Body of pancreas (tissue), 4 donors: ENCODE results near the gene MDN1. TPM values are rescaled to one million over a fixed set of nuclear protein-coding genes. Genes with fewer than 3 reads are reported as not detected.

Experiments
- ATAC-seq: fragments of 150-250 bp; one replicate; pipeline ENCODE4 v1.9.1; 2016
- DNase-seq, 4 donors: peaks; one replicate each; pipeline ENCODE4 v3.0.0-alpha.2; 2019
- H3K27ac ChIP-seq, 4 donors: fragments of 200-600 bp; sonication (generic); 1 replicate in 3 of 4; 2 replicates in 1 of 4; pipeline versions ENCODE4 v1.5.1 to v1.6.1; 2016 to 2019; ENCODE audit warnings: mild to moderate bottlenecking in 1 of 4, mixed read lengths in 1 of 4, moderate library complexity in 1 of 4
- H3K27me3 ChIP-seq, 2 donors: fragments of 200-600 bp; sonication (generic); one replicate each; pipeline ENCODE4 v1.6.0; 2016; ENCODE audit warnings: mild to moderate bottlenecking in 1 of 2
- H3K36me3 ChIP-seq, 2 donors: fragments of 200-600 bp; sonication (generic); replicated peaks in 1 of 2; 2 replicates each; pipeline ENCODE4 v1.5.1; 2016; ENCODE audit warnings: low read depth in 2 of 2; ENCODE audit not compliant: insufficient read depth in 1 of 2
- H3K4me1 ChIP-seq: fragments of 200-600 bp; sonication (generic); one replicate; pipeline ENCODE4 v1.6.0; 2016
- H3K4me3 ChIP-seq, 2 donors: fragments of 200-600 bp; sonication (generic); 1 replicate in 1 of 2; 2 replicates in 1 of 2; pipeline ENCODE4 v1.5.1; 2016 to 2019
- H3K9me3 ChIP-seq, 3 donors: fragments of 200-600 bp; sonication (generic); 1 replicate in 2 of 3; 2 replicates in 1 of 3; pipeline ENCODE4 v1.5.1; 2016
- POLR2A ChIP-seq, 3 donors: fragments of 450-650 bp; IDR thresholded peaks; one replicate each; pipeline ENCODE4 v1.6.1; 2016; ENCODE audit warnings: antibody characterized with exemption in 3 of 3, mild to moderate bottlenecking in 2 of 3
- WGBS, 2 donors: methylation state at CpG; one replicate each; pipeline ENCODE4 v1.1.5; 2017; 5-methylcytosine and 5-hydroxymethylcytosine counted together
- intact Hi-C: fragments of 100-400 bp; cut with DNase I; formaldehyde crosslinking; loops from one replicate; pipeline ENCODE4 v1.15.1; 2023
- total RNA-seq, 2 donors: library from RNA; depleted of rRNA; stranded (reverse); fragments of >200 nt; gene quantifications; one replicate each; pipeline ENCODE4 v1.1.0, GENCODE V29; 2016
- TF ChIP-seq, protein P1 (sequence below), 7 experiments: fragments of 450-650 bp in 4 of 7; fragments of 200-600 bp in 3 of 7; sonication (generic) in 3 of 7; IDR thresholded peaks; one replicate each; pipeline ENCODE4 v1.5.1; 2016 to 2019; ENCODE audit warnings: antibody characterized with exemption in 7 of 7

MDN1 gene
- total RNA-seq, 2 donors from 2014 or later, result 17.9 to 26.7 TPM

DNA sequence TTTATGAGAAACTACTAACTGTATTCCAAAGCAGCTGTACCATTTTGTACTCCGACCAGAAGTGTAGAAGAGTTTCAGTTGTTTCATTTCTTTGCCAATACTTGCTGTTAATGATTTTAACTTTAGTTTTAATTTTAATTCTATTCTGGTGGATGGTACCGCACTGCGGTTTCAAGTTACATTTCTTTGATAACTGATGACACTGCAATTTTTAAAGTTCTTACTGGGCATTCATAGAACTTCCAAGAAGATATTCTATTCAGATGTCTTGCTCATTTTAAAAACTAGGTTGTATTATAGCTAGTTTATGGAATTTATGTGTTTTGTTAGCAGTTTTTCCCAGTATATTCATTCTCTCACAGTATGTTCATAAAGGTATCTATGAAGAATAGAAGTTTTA lies 117.2 kb downstream of the MDN1 start:
- no peaks in the 10 kb centered on the region for H3K9me3 ChIP-seq
- no peak for DNase-seq
- H3K27me3 ChIP-seq, result no peaks in the 10 kb centered on the region
- intact Hi-C loops, result no loop called here
- no peaks in the 10 kb centered on the region for H3K4me1 ChIP-seq
- H3K27ac ChIP-seq, result no peak overlapping the region
- no peak for TF ChIP-seq POLR2A (IDR thresholded peaks at IDR 0.05)
- TF ChIP-seq, protein P1, sequence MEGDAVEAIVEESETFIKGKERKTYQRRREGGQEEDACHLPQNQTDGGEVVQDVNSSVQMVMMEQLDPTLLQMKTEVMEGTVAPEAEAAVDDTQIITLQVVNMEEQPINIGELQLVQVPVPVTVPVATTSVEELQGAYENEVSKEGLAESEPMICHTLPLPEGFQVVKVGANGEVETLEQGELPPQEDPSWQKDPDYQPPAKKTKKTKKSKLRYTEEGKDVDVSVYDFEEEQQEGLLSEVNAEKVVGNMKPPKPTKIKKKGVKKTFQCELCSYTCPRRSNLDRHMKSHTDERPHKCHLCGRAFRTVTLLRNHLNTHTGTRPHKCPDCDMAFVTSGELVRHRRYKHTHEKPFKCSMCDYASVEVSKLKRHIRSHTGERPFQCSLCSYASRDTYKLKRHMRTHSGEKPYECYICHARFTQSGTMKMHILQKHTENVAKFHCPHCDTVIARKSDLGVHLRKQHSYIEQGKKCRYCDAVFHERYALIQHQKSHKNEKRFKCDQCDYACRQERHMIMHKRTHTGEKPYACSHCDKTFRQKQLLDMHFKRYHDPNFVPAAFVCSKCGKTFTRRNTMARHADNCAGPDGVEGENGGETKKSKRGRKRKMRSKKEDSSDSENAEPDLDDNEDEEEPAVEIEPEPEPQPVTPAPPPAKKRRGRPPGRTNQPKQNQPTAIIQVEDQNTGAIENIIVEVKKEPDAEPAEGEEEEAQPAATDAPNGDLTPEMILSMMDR (IDR thresholded peaks at IDR 0.05), result no peak
- no peak overlapping the region for H3K4me3 ChIP-seq
- peaks cover 13 to 24% of the 10 kb centered on the region in 2 donors for H3K36me3 ChIP-seq
- WGBS, 2 donors, result 94 to 96% methylated on average over 3 of the region's 3 CpGs
- no peak for ATAC-seq

DNA sequence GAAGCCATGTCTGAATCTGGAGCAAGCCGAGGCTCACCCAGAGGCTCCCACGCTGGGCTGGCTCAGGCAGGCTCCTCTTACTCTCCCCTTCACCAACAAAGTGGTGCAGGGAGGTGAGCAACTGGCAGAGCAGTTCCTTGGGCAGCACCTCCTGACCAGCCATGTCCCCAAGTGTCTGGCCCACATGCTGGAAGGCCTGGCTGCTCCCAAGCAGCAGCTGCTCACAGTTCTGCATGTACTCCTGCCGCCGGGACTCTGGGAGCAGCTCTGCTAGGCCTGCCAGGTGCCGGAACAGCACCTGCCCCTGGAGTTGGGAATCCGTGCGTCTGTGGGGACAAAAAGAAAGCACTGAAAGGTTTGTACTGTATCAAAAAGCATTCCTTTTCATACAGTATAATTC lies 123.9 kb downstream of the MDN1 start:
- Histone ChIP-seq H3K9me3 (no peaks in the 10 kb centered on the region), H3K27me3 (no peaks in the 10 kb centered on the region), H3K27ac (no peak overlapping the region), H3K4me3 (no peak overlapping the region), H3K4me1 (no peaks in the 10 kb centered on the region), H3K36me3 (peaks cover 5 to 30% of the 10 kb centered on the region in 2 donors)
- no peak for TF ChIP-seq POLR2A (IDR thresholded peaks at IDR 0.05)
- TF ChIP-seq, protein P1 (IDR thresholded peaks at IDR 0.05), result no peak
- ATAC-seq (no peak), DNase-seq (no peak)
- WGBS, 2 donors, result 96 to 98% methylated on average over 5 to 7 of the region's 7 CpGs
- intact Hi-C loops, result no loop called here

DNA sequence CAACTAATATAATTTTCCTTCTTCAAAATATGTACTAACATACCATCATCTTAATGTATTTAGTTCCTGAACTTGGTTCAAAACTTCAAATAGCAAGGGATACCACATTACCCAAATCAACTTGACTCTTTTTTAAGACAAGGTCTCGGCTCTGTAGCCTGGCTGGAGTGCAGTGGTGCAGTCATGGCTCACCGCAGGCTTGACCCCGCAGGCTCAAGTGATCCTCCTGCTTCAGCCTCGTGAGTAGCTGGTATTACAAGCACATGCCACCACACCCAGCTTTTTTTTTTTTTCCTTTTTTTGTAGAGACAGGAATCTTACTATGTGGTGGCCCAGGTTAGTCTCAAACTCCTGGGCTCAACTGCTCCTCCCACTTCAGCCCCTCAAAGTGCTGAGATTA lies 125.2 kb downstream of the MDN1 start:
- Histone ChIP-seq H3K4me3 (no peak overlapping the region), H3K36me3 (peaks cover 5 to 27% of the 10 kb centered on the region in 2 donors), H3K27me3 (no peaks in the 10 kb centered on the region), H3K9me3 (no peaks in the 10 kb centered on the region), H3K4me1 (no peaks in the 10 kb centered on the region), H3K27ac (no peak overlapping the region)
- intact Hi-C loops, result no loop called here
- DNase-seq (no peak), ATAC-seq (no peak)
- no peak for TF ChIP-seq POLR2A (IDR thresholded peaks at IDR 0.05)
- TF ChIP-seq, protein P1 (IDR thresholded peaks at IDR 0.05), result no peak
- 96% methylated on average over 4 of the region's 4 CpGs for WGBS, 2 donors

DNA sequence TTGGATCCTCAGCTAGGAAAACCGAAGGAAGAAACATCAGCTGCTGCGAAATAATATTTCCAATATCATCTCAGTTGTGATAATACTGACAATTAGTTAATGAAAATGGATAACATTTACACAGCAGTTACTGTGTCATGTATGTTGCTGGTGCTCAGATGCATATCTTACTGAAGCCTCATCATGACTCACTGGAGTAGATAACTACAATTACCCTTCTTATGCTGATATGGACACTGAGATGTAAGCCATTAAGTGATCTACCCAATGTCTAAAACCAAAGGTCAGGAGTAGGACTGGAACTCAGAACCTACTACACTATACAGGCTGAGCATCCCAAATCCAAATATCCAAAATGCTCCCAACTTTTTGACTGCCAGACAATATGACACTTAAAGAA lies 126.4 kb downstream of the MDN1 start:
- H3K27me3 ChIP-seq, result no peaks in the 10 kb centered on the region
- ATAC-seq (no peak), DNase-seq (no peak)
- H3K4me3 ChIP-seq, result no peak overlapping the region
- 84 to 95% methylated on average over 2 of the region's 2 CpGs for WGBS, 2 donors
- no peaks in the 10 kb centered on the region for H3K9me3 ChIP-seq
- H3K27ac ChIP-seq, result no peak overlapping the region
- H3K36me3 ChIP-seq, result peaks cover 0 to 31% of the 10 kb centered on the region in 2 donors
- intact Hi-C loops, result no loop called here
- TF ChIP-seq, protein P1 (IDR thresholded peaks at IDR 0.05), result no peak
- TF ChIP-seq POLR2A (IDR thresholded peaks at IDR 0.05), result no peak
- no peaks in the 10 kb centered on the region for H3K4me1 ChIP-seq

DNA sequence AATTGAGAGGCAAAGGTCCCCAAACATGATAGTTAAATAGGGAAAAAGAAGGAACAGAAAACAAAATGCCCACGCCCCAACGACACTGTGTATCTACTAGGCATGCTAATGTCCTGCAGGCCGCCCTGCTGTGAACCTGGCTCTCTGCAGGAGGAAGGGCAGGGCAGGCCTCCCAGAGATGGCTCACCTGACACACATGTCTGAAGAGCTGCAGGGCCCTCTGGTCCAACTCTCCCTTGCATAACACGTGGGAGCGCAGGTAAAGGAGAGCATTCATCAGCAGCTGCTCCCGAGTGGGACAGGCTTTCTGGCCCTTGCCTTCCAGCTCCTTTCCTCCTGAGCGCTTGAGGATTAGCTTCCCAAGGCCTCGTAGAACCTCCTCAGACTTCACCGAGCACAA lies 127.3 kb downstream of the MDN1 start:
- Histone ChIP-seq H3K4me3 (no peak overlapping the region), H3K9me3 (no peaks in the 10 kb centered on the region), H3K27me3 (no peaks in the 10 kb centered on the region), H3K36me3 (peaks cover 0 to 35% of the 10 kb centered on the region in 2 donors), H3K27ac (no peak overlapping the region), H3K4me1 (no peaks in the 10 kb centered on the region)
- TF ChIP-seq POLR2A (IDR thresholded peaks at IDR 0.05), result no peak
- TF ChIP-seq, protein P1 (IDR thresholded peaks at IDR 0.05), result no peak
- intact Hi-C loops, result no loop called here
- ATAC-seq (no peak), DNase-seq (no peak)
- 82% methylated on average over 3 to 9 of the region's 9 CpGs for WGBS, 2 donors
